K562 (cell line): ENCODE results near the gene INSR. TPM values are rescaled to one million over a fixed set of nuclear protein-coding genes. Genes with fewer than 3 reads are reported as not detected.

Source experiments
- ATAC-seq: fragments of 200-7000 bp; cut with Tn5 transposase; 3 replicates; pipeline ENCODE4 v1.9.1; 2020; ENCODE audit warnings: moderate library complexity
- BruUV-seq: library from RNA; stranded (reverse); fragments of 400-500 nt; replicated peaks from 2 replicates; lab custom pipeline; 2021; lab: Mats Ljungman, UMichigan
- CTCF ChIA-PET: fragments of 300-600 bp; formaldehyde crosslinking; extraction: SDS; loops from one replicate; lab custom pipeline; 2021; ENCODE audit warnings: low intra/inter-chr PET ratio; lab: Yijun Ruan, JAX
- POLR2A ChIA-PET: fragments of 300-600, 350-650 bp; sonication (Branson Sonifier 250); formaldehyde crosslinking; extraction: SDS; loops from one replicate; lab custom pipeline; 2021; ENCODE audit warnings: antibody characterized with exemption, inconsistent platforms; lab: Yijun Ruan, JAX
- DNase-seq, 4 experiments: peaks; one replicate each; pipeline versions ENCODE4 v3.0.0 to v3.0.0-alpha.2; 2011 to 2018; ENCODE audit warnings: low spot score in 3 of 4, mixed read lengths in 3 of 4; ENCODE audit errors: extremely low read depth in 1 of 4
- FAIRE-seq: peaks from 2 replicates; lab custom pipeline; 2011; peaks lifted over from hg19 to GRCh38; lab: Jason Lieb, UNC
- H2AFZ ChIP-seq: 2 replicates; pipeline ENCODE4 v1.6.0; 2011; ENCODE audit warnings: low read depth, low read length, control low read depth, inconsistent platforms
- H3K27ac ChIP-seq: fragments of 200-600 bp; 3 replicates; pipeline ENCODE4 v1.8.0; 2011; ENCODE audit warnings: low read depth, mild to moderate bottlenecking, control low read depth, inconsistent platforms, low read length, moderate library complexity, mixed read lengths; ENCODE audit errors: extremely low read depth
- H3K27me3 ChIP-seq, 2 experiments: fragments of 300-600 bp in 1 of 2; 2 replicates in 1 of 2; 3 replicates in 1 of 2; pipeline versions ENCODE4 v1.6.0 to v1.8.0; 2011; ENCODE audit warnings: inconsistent platforms in 2 of 2, low read length in 2 of 2, mild to moderate bottlenecking in 1 of 2, mixed read lengths in 1 of 2, moderate library complexity in 1 of 2; ENCODE audit not compliant: control insufficient read depth in 2 of 2, insufficient read depth in 2 of 2
- H3K36me3 ChIP-seq: fragments of 300-600 bp; 3 replicates; pipeline ENCODE4 v1.8.0; 2011; ENCODE audit warnings: mild to moderate bottlenecking, low read length, inconsistent platforms; ENCODE audit not compliant: control insufficient read depth, insufficient read depth
- H3K4me1 ChIP-seq, 2 experiments: fragments of 200-600 bp in 1 of 2; replicated peaks in 1 of 2; 2 replicates in 1 of 2; 3 replicates in 1 of 2; pipeline versions ENCODE4 v1.5.1 to v1.8.0; 2011; ENCODE audit warnings: inconsistent platforms in 2 of 2, low read length in 2 of 2, mild to moderate bottlenecking in 1 of 2, mixed read lengths in 1 of 2, moderate library complexity in 1 of 2; ENCODE audit not compliant: control insufficient read depth in 2 of 2, insufficient read depth in 2 of 2
- H3K4me2 ChIP-seq: 2 replicates; pipeline ENCODE4 v1.6.1; 2011; ENCODE audit warnings: low read length, control low read depth, inconsistent platforms, mixed read lengths; ENCODE audit not compliant: insufficient read depth
- H3K4me3 ChIP-seq: fragments of 200-600 bp; sonication (generic), shearing (Covaris generic); 2 replicates; pipeline ENCODE4 v1.5.1; 2016; ENCODE audit warnings: control low read depth, inconsistent platforms
- H3K79me2 ChIP-seq: fragments of 200-600 bp; 3 replicates; pipeline ENCODE4 v1.8.0; 2011; ENCODE audit warnings: low read length, inconsistent platforms; ENCODE audit not compliant: control insufficient read depth, insufficient read depth
- H3K9ac ChIP-seq, 2 experiments: 2 replicates each; pipeline versions ENCODE4 v1.6.0 to v1.6.1; 2011; ENCODE audit warnings: low read depth in 2 of 2, low read length in 2 of 2, control low read depth in 1 of 2, inconsistent platforms in 1 of 2, mild to moderate bottlenecking in 1 of 2, mixed read lengths in 1 of 2; ENCODE audit not compliant: insufficient read depth in 1 of 2
- H3K9me1 ChIP-seq: one replicate; pipeline ENCODE4 v1.6.0; 2011; ENCODE audit warnings: inconsistent platforms, mild to moderate bottlenecking, low read length, moderate library complexity; ENCODE audit not compliant: control insufficient read depth, insufficient read depth
- H3K9me3 ChIP-seq: replicated peaks from 2 replicates; pipeline ENCODE4 v1.5.1; 2011; ENCODE audit warnings: low read depth, low read length, inconsistent platforms; ENCODE audit not compliant: control insufficient read depth, insufficient read depth
- H4K20me1 ChIP-seq: replicated peaks from 2 replicates; pipeline ENCODE4 v1.6.1; 2011; ENCODE audit warnings: low read length, inconsistent platforms, mixed read lengths; ENCODE audit not compliant: control insufficient read depth, insufficient read depth
- GABPB1 ChIP-seq: sonication (generic); formaldehyde crosslinking; IDR thresholded peaks from 2 replicates; pipeline ENCODE4 v1.8.0; 2022; ENCODE audit warnings: mild to moderate bottlenecking, missing genetic modification reagents
- POLR2H ChIP-seq: IDR thresholded peaks from 2 replicates; pipeline ENCODE4 v1.6.1; 2016; ENCODE audit warnings: missing genetic modification characterization, low read depth, mild to moderate bottlenecking, control low read depth, missing compliant biosample characterization, moderate library complexity
- TAF7 ChIP-seq: fragments of 450-650 bp; IDR thresholded peaks from 2 replicates; pipeline ENCODE4 v1.6.1; 2016; ENCODE audit warnings: missing genetic modification characterization, missing compliant biosample characterization
- U2AF1 ChIP-seq: fragments of 200-400 bp; formaldehyde crosslinking; optimal IDR thresholded peaks from 2 replicates; pipeline ENCODE3; 2017; ENCODE audit warnings: mild to moderate bottlenecking, low read depth, low read length, moderate library complexity
- WGBS: fragments of 100-300 bp; shearing (Covaris generic); methylation state at CpG from one replicate; pipeline ENCODE4 v1.1.6; 2016; ENCODE audit warnings: low coverage, mixed read lengths; ENCODE audit not compliant: insufficient coverage; ENCODE audit errors: missing lambda C conversion rate; 5-methylcytosine and 5-hydroxymethylcytosine counted together
- in situ Hi-C: fragments of 300-500 bp; cut with MboI; formaldehyde crosslinking; loops from 4 replicates; pipeline ENCODE4 v1.15.0; 2018; ENCODE audit warnings: inconsistent platforms, mixed read lengths
- intact Hi-C: fragments of 100-400 bp; cut with micrococcal nuclease; formaldehyde crosslinking; loops from 2 replicates; pipeline ENCODE4 v1.14.2; 2022
- polyA plus RNA-seq, 8 experiments: library from polyadenylated mRNA; depleted of rRNA in 4 of 8; stranded (reverse) in 5 of 8; unstranded in 3 of 8; fragments of >200 nt; fragmentation: Nextera tagmentation in 2 of 8; fragmentation: Illumina TruSeq in 1 of 8; extraction: Ambion mirVana in 2 of 8; extraction: Trizol in 1 of 8; gene quantifications; 2 replicates each; pipeline versions ENCODE4 v1.2.1 to v1.2.3, GENCODE V29; 2011 to 2014; ENCODE audit warnings: inconsistent platforms in 1 of 8, missing spikeins in 1 of 8
- total RNA-seq, 7 experiments: library from RNA; depleted of rRNA in 6 of 7; stranded (reverse); fragments of >200 nt in 6 of 7; fragmentation: Illumina TruSeq in 2 of 7; extraction: Trizol in 2 of 7; gene quantifications; 2 replicates each; pipeline versions ENCODE4 v1.2.1 to v1.2.3, GENCODE V29; 2011 to 2021; ENCODE audit warnings: low replicate concordance in 1 of 7
- TF ChIP-seq, protein P1 (sequence below), 3 experiments: IDR thresholded peaks in 2 of 3; conservative IDR thresholded peaks in 1 of 3; 2 replicates each; pipeline ENCODE4 v1.5.1; 2011 to 2012; ENCODE audit warnings: low read length in 3 of 3, mild to moderate bottlenecking in 3 of 3, control low read depth in 2 of 3, improper control_type of control experiment in 1 of 3, inconsistent platforms in 1 of 3, low read depth in 1 of 3, mixed read lengths in 1 of 3, moderate library complexity in 1 of 3; ENCODE audit not compliant: insufficient read depth in 2 of 3

Gene INSR
- total and polyA plus RNA-seq, 9 of the 15 experiments (the other 6 are each of a cell fraction or from before 2014, with no cell fraction given): 0.04 to 0.88 (median 0.41) TPM

DNA sequence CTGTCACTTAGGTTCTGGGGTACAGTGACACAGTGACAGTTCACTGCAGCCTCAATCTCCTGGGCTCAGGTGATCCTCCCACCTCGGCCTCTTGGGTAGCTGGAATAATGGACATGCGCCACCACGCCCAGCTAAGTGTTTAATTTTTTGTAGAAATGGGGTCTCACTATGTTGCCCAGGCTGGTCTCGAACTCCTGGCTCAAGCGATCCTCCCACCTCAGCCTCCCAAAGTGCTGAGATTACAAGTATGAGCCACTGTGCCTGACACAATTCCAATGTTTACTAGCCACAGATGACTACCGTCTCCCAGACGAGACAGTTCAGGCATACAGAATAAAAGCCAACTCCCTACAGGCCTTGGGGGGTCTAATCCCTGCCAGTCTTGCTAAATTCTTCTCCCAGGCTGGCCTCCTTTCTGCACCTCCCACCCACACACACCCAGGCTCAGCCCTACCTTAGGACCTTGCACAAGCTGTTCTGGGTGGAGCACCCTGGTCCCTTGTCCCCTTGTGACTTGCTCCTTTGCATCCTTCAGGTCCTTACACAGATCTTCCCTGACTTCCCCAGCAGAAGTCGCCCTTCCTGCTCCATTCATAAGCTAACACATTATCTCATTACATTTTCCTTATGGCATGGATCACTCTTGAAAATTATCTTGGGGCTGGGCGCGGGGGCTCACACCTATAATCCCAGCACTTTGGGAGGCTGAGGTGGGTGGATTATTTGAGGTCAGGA, 106.4 kb downstream of the INSR start:
- 8% methylated on average over 10 of the region's 10 CpGs for WGBS
- POLR2A ChIA-PET: interaction anchor here (0.9 kb wide), 1 partner anchor 21 kb away, joined by 3 read pairs; no protein-coding TSS in a partner anchor
- intact Hi-C loops: no loop called here
- Histone ChIP-seq H3K9ac (no peak overlapping the region), H3K4me3 (no peak overlapping the region), H3K27me3 (peaks cover 2 to 28% of the 10 kb centered on the region in 2 experiments; a peak in 3 of 5 replicates), H3K9me3 (no peaks in the 10 kb centered on the region), H3K27ac (no peak overlapping the region), H2AFZ (no peak overlapping the region), H3K4me1 (peaks cover 0 to 3% of the 10 kb centered on the region in 2 experiments; a peak in 1 of 5 replicates), H3K9me1 (no peaks in the 10 kb centered on the region), H3K4me2 (no peak overlapping the region), H4K20me1 (no peaks in the 10 kb centered on the region; the same call in 1 of the 2 replicates), H3K79me2 (no peaks in the 10 kb centered on the region), H3K36me3 (no peaks in the 10 kb centered on the region)
- CTCF ChIA-PET: no interaction called here
- no peak for DNase-seq
- FAIRE-seq: peak; percentile 55
- in situ Hi-C loops: no loop called here
- no peak for ATAC-seq
- TF ChIP-seq POLR2H (no peak), TAF7 (no peak), U2AF1 (no peak), GABPB1 (CRISPR knock-in tag) (no peak)
- TF ChIP-seq, protein P1, sequence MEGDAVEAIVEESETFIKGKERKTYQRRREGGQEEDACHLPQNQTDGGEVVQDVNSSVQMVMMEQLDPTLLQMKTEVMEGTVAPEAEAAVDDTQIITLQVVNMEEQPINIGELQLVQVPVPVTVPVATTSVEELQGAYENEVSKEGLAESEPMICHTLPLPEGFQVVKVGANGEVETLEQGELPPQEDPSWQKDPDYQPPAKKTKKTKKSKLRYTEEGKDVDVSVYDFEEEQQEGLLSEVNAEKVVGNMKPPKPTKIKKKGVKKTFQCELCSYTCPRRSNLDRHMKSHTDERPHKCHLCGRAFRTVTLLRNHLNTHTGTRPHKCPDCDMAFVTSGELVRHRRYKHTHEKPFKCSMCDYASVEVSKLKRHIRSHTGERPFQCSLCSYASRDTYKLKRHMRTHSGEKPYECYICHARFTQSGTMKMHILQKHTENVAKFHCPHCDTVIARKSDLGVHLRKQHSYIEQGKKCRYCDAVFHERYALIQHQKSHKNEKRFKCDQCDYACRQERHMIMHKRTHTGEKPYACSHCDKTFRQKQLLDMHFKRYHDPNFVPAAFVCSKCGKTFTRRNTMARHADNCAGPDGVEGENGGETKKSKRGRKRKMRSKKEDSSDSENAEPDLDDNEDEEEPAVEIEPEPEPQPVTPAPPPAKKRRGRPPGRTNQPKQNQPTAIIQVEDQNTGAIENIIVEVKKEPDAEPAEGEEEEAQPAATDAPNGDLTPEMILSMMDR (IDR thresholded peaks at IDR 0.05 in 2 of 3, conservative IDR thresholded peaks at IDR 0.05 in 1 of 3; ENCODE audit: insufficient read depth in 2 of 3, low read depth in 1 of 3, low read length in 3 of 3): peak in 1 of 3 experiments; percentile 20; a peak in 1 of 6 replicates
- no TSS peak for BruUV-seq
